ENCODE measurements around the gene DPH6.
"Not testable (repeated sequence)": the region's sequence is repeated elsewhere in the genome, so short reads cannot be mapped to it uniquely, and the experiment has no call there.

Gene DPH6

GRCh38 chr15:35329521-35329961 lies 216.4 kb downstream of the DPH6 start:
- no peak for ATAC-seq
- no peak overlapping the region for H3K27ac Mint-ChIP-seq
- no peaks in the 10 kb centered on the region for H3K27me3 Mint-ChIP-seq
- H3K36me3 Mint-ChIP-seq (ENCODE audit: low read depth): no peaks in the 10 kb centered on the region
- DNase-seq: no peak
- no peaks in the 10 kb centered on the region for H3K4me1 Mint-ChIP-seq
- H3K9me3 Mint-ChIP-seq: peaks cover 3% of the 10 kb centered on the region
- H3K4me3 Mint-ChIP-seq: no peak overlapping the region

GRCh38 chr15:35328836-35329235 lies 217.1 kb downstream of the DPH6 start:
- not testable (repeated sequence) for DNase-seq; H3K27ac Mint-ChIP-seq; ATAC-seq; H3K27me3 Mint-ChIP-seq; H3K4me3 Mint-ChIP-seq; H3K36me3 Mint-ChIP-seq (ENCODE audit: low read depth); H3K4me1 Mint-ChIP-seq; H3K9me3 Mint-ChIP-seq

DNA sequence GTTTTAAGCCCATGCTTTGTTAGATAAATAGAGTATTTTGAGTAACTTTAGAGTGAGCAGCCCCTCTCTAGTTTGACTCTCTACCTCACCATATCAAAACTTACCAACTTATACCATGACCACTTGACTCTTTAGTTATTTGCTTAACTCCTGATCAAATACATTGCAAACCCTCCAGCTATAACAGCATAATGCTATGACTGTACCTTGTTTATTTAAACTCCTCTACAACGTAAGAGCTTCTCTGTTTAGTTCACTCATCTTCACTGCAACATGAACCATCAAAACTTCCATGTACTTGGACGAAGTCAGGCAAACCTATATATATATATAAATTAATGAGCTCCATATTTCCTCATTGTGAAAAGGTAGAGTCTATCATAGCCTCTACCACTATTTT lies 218.2 kb downstream of the DPH6 start:
- DNase-seq: no peak
- no peaks in the 10 kb centered on the region for H3K27me3 Mint-ChIP-seq
- H3K4me1 Mint-ChIP-seq: no peaks in the 10 kb centered on the region
- H3K27ac Mint-ChIP-seq: no peak overlapping the region
- H3K4me3 Mint-ChIP-seq: no peak overlapping the region
- no peak for ATAC-seq
- H3K9me3 Mint-ChIP-seq: no peaks in the 10 kb centered on the region
- no peaks in the 10 kb centered on the region for H3K36me3 Mint-ChIP-seq (ENCODE audit: low read depth)

DNA sequence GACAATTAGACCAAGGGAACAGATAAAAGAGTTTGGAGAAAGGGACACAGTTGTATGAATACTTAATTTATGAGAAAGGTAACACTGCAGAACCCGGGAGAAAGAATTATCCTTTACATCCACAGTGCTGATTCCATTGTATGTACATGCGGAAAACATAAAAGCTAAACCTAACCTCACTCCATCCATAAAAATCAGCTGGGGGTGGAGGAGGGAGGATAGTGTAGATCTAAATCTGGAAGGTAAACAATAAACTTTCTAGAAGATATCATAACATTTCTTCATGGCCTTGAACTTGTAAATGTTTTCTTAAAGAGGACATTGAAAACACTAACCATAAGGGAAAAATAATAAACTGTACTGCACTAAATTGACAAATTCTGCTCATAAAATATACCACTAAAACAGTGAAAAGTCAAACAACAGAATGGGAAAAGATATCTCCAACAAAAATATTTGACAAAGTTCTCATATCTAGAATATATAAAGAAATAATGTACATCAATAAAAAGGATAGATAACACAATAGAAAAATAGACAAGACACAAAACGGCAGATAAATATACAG lies 220.5 kb downstream of the DPH6 start:
- no peak for DNase-seq
- Mint-ChIP-seq H3K36me3 (ENCODE audit: low read depth) (no peaks in the 10 kb centered on the region), H3K27ac (no peak overlapping the region), H3K9me3 (no peaks in the 10 kb centered on the region), H3K4me1 (no peaks in the 10 kb centered on the region), H3K27me3 (no peaks in the 10 kb centered on the region), H3K4me3 (no peak overlapping the region)
- ATAC-seq: no peak

GRCh38 chr15:35323141-35323540 lies 222.8 kb downstream of the DPH6 start:
- Mint-ChIP-seq H3K27me3 (no peaks in the 10 kb centered on the region), H3K36me3 (ENCODE audit: low read depth) (no peaks in the 10 kb centered on the region), H3K4me3 (no peak overlapping the region), H3K27ac (no peak overlapping the region), H3K4me1 (no peaks in the 10 kb centered on the region), H3K9me3 (no peaks in the 10 kb centered on the region)
- ATAC-seq (no peak), DNase-seq (no peak)

- DNase-seq: no peak
- Mint-ChIP-seq H3K4me1 (no peaks in the 10 kb centered on the region), H3K36me3 (ENCODE audit: low read depth) (no peaks in the 10 kb centered on the region), H3K9me3 (no peaks in the 10 kb centered on the region), H3K4me3 (no peak overlapping the region), H3K27ac (no peak overlapping the region), H3K27me3 (no peaks in the 10 kb centered on the region)
- no peak for ATAC-seq
Observed at GRCh38 chr15:35321926-35322325, 224.0 kb downstream of the DPH6 start.

GRCh38 chr15:35320911-35321310 lies 225.1 kb downstream of the DPH6 start:
- Mint-ChIP-seq H3K4me3 (no peak overlapping the region), H3K4me1 (no peaks in the 10 kb centered on the region), H3K27me3 (no peaks in the 10 kb centered on the region), H3K9me3 (no peaks in the 10 kb centered on the region), H3K27ac (no peak overlapping the region), H3K36me3 (ENCODE audit: low read depth) (no peaks in the 10 kb centered on the region)
- ATAC-seq (no peak), DNase-seq (no peak)
